ENCODE results near the gene DNAH10.

The DNAH10 gene

GRCh38 chr12:123813349-123813748 lies 51.2 kb downstream of the DNAH10 start:
- H3F3A ChIP-seq (ENCODE audit: insufficient read depth): no peaks in the 10 kb centered on the region
- H4K20me1 ChIP-seq (ENCODE audit: low read depth, low read length): no peaks in the 10 kb centered on the region
- H3K4me2 ChIP-seq (ENCODE audit: low read depth, low read length, poor library complexity, severe bottlenecking): no peak overlapping the region
- H3K9ac ChIP-seq (ENCODE audit: low read length): no peak overlapping the region
- no peaks in the 10 kb centered on the region for H3K36me3 ChIP-seq (ENCODE audit: low read length)
- H3K27ac ChIP-seq (ENCODE audit: low read depth, low read length): no peak overlapping the region
- H3K9me3 ChIP-seq (ENCODE audit: insufficient read depth, low read length): 0 out of 2 replicates have a peak, but pooled peaks cover 5% of the 10 kb centered on the region
- no peaks in the 10 kb centered on the region for H3K9me2 ChIP-seq (replicated peaks; ENCODE audit: insufficient read depth, low read length)
- no peaks in the 10 kb centered on the region for H3K27me3 ChIP-seq (ENCODE audit: low read length)
- H2AFZ ChIP-seq (ENCODE audit: low read depth, low read length, severe bottlenecking): no peak overlapping the region
- H3K79me2 ChIP-seq (ENCODE audit: insufficient read depth, low read length): no peaks in the 10 kb centered on the region
- no peak overlapping the region for H3K4me3 ChIP-seq (ENCODE audit: insufficient read depth, low read length, poor library complexity, severe bottlenecking)
- TF ChIP-seq CTCF (IDR thresholded peaks at IDR 0.05; ENCODE audit: insufficient read depth, low read length, poor library complexity, severe bottlenecking) (no peak), EZH2phosphoT487 (conservative IDR thresholded peaks at IDR 0.05; ENCODE audit: low read length) (no peak)

GRCh38 chr12:123815968-123816367 lies 53.9 kb downstream of the DNAH10 start:
- Histone ChIP-seq H4K20me1 (ENCODE audit: low read depth, low read length) (no peaks in the 10 kb centered on the region), H3K36me3 (ENCODE audit: low read length) (no peaks in the 10 kb centered on the region), H3K79me2 (ENCODE audit: insufficient read depth, low read length) (no peaks in the 10 kb centered on the region), H3K27me3 (ENCODE audit: low read length) (no peaks in the 10 kb centered on the region), H3K9me2 (replicated peaks; ENCODE audit: insufficient read depth, low read length) (no peaks in the 10 kb centered on the region), H3F3A (ENCODE audit: insufficient read depth) (no peaks in the 10 kb centered on the region), H3K4me2 (ENCODE audit: low read depth, low read length, poor library complexity, severe bottlenecking) (no peak overlapping the region), H3K4me3 (ENCODE audit: insufficient read depth, low read length, poor library complexity, severe bottlenecking) (no peak overlapping the region), H3K9me3 (ENCODE audit: insufficient read depth, low read length) (0 out of 2 replicates have a peak, but pooled peaks cover 5% of the 10 kb centered on the region), H2AFZ (ENCODE audit: low read depth, low read length, severe bottlenecking) (no peak overlapping the region), H3K9ac (ENCODE audit: low read length) (no peak overlapping the region), H3K27ac (ENCODE audit: low read depth, low read length) (no peak overlapping the region)
- TF ChIP-seq EZH2phosphoT487 (conservative IDR thresholded peaks at IDR 0.05; ENCODE audit: low read length) (no peak), CTCF (IDR thresholded peaks at IDR 0.05; ENCODE audit: insufficient read depth, low read length, poor library complexity, severe bottlenecking) (no peak)

- no peak overlapping the region for H3K9ac ChIP-seq (ENCODE audit: low read length)
- H3K27me3 ChIP-seq (ENCODE audit: low read length): no peaks in the 10 kb centered on the region
- H4K20me1 ChIP-seq (ENCODE audit: low read depth, low read length): no peaks in the 10 kb centered on the region
- H3K36me3 ChIP-seq (ENCODE audit: low read length): no peaks in the 10 kb centered on the region
- TF ChIP-seq CTCF (IDR thresholded peaks at IDR 0.05; ENCODE audit: insufficient read depth, low read length, poor library complexity, severe bottlenecking): no peak
- TF ChIP-seq EZH2phosphoT487 (conservative IDR thresholded peaks at IDR 0.05; ENCODE audit: low read length): no peak
- H3K79me2 ChIP-seq (ENCODE audit: insufficient read depth, low read length): no peaks in the 10 kb centered on the region
- no peak overlapping the region for H3K27ac ChIP-seq (ENCODE audit: low read depth, low read length)
- 0 out of 2 replicates have a peak, but pooled peaks cover 5% of the 10 kb centered on the region for H3K9me3 ChIP-seq (ENCODE audit: insufficient read depth, low read length)
- H3F3A ChIP-seq (ENCODE audit: insufficient read depth): no peaks in the 10 kb centered on the region
- no peak overlapping the region for H3K4me3 ChIP-seq (ENCODE audit: insufficient read depth, low read length, poor library complexity, severe bottlenecking)
- no peak overlapping the region for H2AFZ ChIP-seq (ENCODE audit: low read depth, low read length, severe bottlenecking)
- H3K4me2 ChIP-seq (ENCODE audit: low read depth, low read length, poor library complexity, severe bottlenecking): no peak overlapping the region
- H3K9me2 ChIP-seq (replicated peaks; ENCODE audit: insufficient read depth, low read length): no peaks in the 10 kb centered on the region
Measured at GRCh38 chr12:123816896-123817537, 54.9 kb downstream of the DNAH10 start.

Data from SU-DHL-6 (cell line).